ENCODE data around the gene CLOCK.

Gene CLOCK

GRCh38 chr4:55393461-55394320 is 153.0 kb downstream of the CLOCK start:
- no peak overlapping the region for H2AK5ac ChIP-seq (ENCODE audit: low read length)
- no peaks in the 10 kb centered on the region for H3K4me1 ChIP-seq (ENCODE audit: control insufficient read depth, low read depth, low read length)
- no peaks in the 10 kb centered on the region for H3K79me1 ChIP-seq (ENCODE audit: low read length)
- no peak overlapping the region for H3K56ac ChIP-seq (ENCODE audit: low read length)
- no peaks in the 10 kb centered on the region for H3K27me3 ChIP-seq (ENCODE audit: insufficient read depth, low read length, poor library complexity)
- no peak overlapping the region for H3K4ac ChIP-seq (ENCODE audit: low read depth, low read length)
- no peak overlapping the region for H3K23ac ChIP-seq (ENCODE audit: low read length)
- no peak overlapping the region for H4K8ac ChIP-seq (ENCODE audit: low read depth, low read length)
- no peak overlapping the region for H3K27ac ChIP-seq (ENCODE audit: low read depth, low read length)
- H2BK120ac ChIP-seq (ENCODE audit: low read depth, low read length) = no peak overlapping the region
- no peak overlapping the region for H4K5ac ChIP-seq (ENCODE audit: low read length)
- no peak overlapping the region for H3K9ac ChIP-seq (ENCODE audit: low read length)
- no peak overlapping the region for H3K18ac ChIP-seq (ENCODE audit: low read length)
- H3K36me3 ChIP-seq (ENCODE audit: control insufficient read depth, insufficient read depth, low read length) = no peaks in the 10 kb centered on the region
- H3K4me2 ChIP-seq (ENCODE audit: low read length) = no peak overlapping the region
- H2BK15ac ChIP-seq (replicated peaks; ENCODE audit: low read depth) = no peak overlapping the region
- no peak for DNase-seq
- peaks cover 29% of the 10 kb centered on the region for H3K79me2 ChIP-seq (ENCODE audit: control insufficient read depth, insufficient read depth, low read length)
- no CpG with 5 or more reads among the region's 4 CpGs for WGBS (ENCODE audit: extremely low coverage, insufficient coverage, low lambda C conversion rate)
- H3K4me3 ChIP-seq (ENCODE audit: low read length) = no peak overlapping the region
- no peak overlapping the region for H2BK5ac ChIP-seq (ENCODE audit: low read length)

- Histone ChIP-seq H3K23ac (ENCODE audit: low read length) (no peak overlapping the region), H3K4me2 (ENCODE audit: low read length) (no peak overlapping the region), H4K5ac (ENCODE audit: low read length) (no peak overlapping the region), H3K27ac (ENCODE audit: low read depth, low read length) (no peak overlapping the region), H2BK15ac (replicated peaks; ENCODE audit: low read depth) (no peak overlapping the region), H2BK120ac (ENCODE audit: low read depth, low read length) (no peak overlapping the region), H3K18ac (ENCODE audit: low read length) (no peak overlapping the region), H3K9ac (ENCODE audit: low read length) (no peak overlapping the region), H3K56ac (ENCODE audit: low read length) (no peak overlapping the region), H3K36me3 (ENCODE audit: control insufficient read depth, insufficient read depth, low read length) (no peaks in the 10 kb centered on the region), H3K27me3 (ENCODE audit: insufficient read depth, low read length, poor library complexity) (no peaks in the 10 kb centered on the region), H3K4me1 (ENCODE audit: control insufficient read depth, low read depth, low read length) (no peaks in the 10 kb centered on the region), H3K4me3 (ENCODE audit: low read length) (no peak overlapping the region), H3K4ac (ENCODE audit: low read depth, low read length) (no peak overlapping the region), H2BK5ac (ENCODE audit: low read length) (no peak overlapping the region), H3K79me2 (ENCODE audit: control insufficient read depth, insufficient read depth, low read length) (no peaks in the 10 kb centered on the region), H2AK5ac (ENCODE audit: low read length) (no peak overlapping the region), H4K8ac (ENCODE audit: low read depth, low read length) (no peak overlapping the region), H3K79me1 (ENCODE audit: low read length) (no peaks in the 10 kb centered on the region)
- DNase-seq = no peak
- no CpG with 5 or more reads among the region's 2 CpGs for WGBS (ENCODE audit: extremely low coverage, insufficient coverage, low lambda C conversion rate)
Observed at GRCh38 chr4:55386840-55387239, 159.9 kb downstream of the CLOCK start.

- Histone ChIP-seq H4K5ac (ENCODE audit: low read length) (no peak overlapping the region), H3K9ac (ENCODE audit: low read length) (no peak overlapping the region), H4K8ac (ENCODE audit: low read depth, low read length) (no peak overlapping the region), H3K27me3 (ENCODE audit: insufficient read depth, low read length, poor library complexity) (no peaks in the 10 kb centered on the region), H2BK15ac (replicated peaks; ENCODE audit: low read depth) (no peak overlapping the region), H3K79me1 (ENCODE audit: low read length) (no peaks in the 10 kb centered on the region), H2BK5ac (ENCODE audit: low read length) (no peak overlapping the region), H3K36me3 (ENCODE audit: control insufficient read depth, insufficient read depth, low read length) (no peaks in the 10 kb centered on the region), H3K4me3 (ENCODE audit: low read length) (no peak overlapping the region), H3K4ac (ENCODE audit: low read depth, low read length) (no peak overlapping the region), H2BK120ac (ENCODE audit: low read depth, low read length) (no peak overlapping the region), H2AK5ac (ENCODE audit: low read length) (no peak overlapping the region), H3K56ac (ENCODE audit: low read length) (no peak overlapping the region), H3K23ac (ENCODE audit: low read length) (no peak overlapping the region), H3K4me1 (ENCODE audit: control insufficient read depth, low read depth, low read length) (no peaks in the 10 kb centered on the region), H3K79me2 (ENCODE audit: control insufficient read depth, insufficient read depth, low read length) (no peaks in the 10 kb centered on the region), H3K4me2 (ENCODE audit: low read length) (no peak overlapping the region), H3K18ac (ENCODE audit: low read length) (no peak overlapping the region), H3K27ac (ENCODE audit: low read depth, low read length) (no peak overlapping the region)
- DNase-seq = peak; percentile 78
Observed at GRCh38 chr4:55386073-55386472, 160.6 kb downstream of the CLOCK start.

- H3K27me3 ChIP-seq (ENCODE audit: insufficient read depth, low read length, poor library complexity) = no peaks in the 10 kb centered on the region
- H2BK15ac ChIP-seq (replicated peaks; ENCODE audit: low read depth) = no peak overlapping the region
- no peak overlapping the region for H3K27ac ChIP-seq (ENCODE audit: low read depth, low read length)
- H3K79me2 ChIP-seq (ENCODE audit: control insufficient read depth, insufficient read depth, low read length) = no peaks in the 10 kb centered on the region
- no peak overlapping the region for H3K56ac ChIP-seq (ENCODE audit: low read length)
- no peak overlapping the region for H2BK120ac ChIP-seq (ENCODE audit: low read depth, low read length)
- no peak overlapping the region for H3K18ac ChIP-seq (ENCODE audit: low read length)
- H3K23ac ChIP-seq (ENCODE audit: low read length) = no peak overlapping the region
- no peaks in the 10 kb centered on the region for H3K36me3 ChIP-seq (ENCODE audit: control insufficient read depth, insufficient read depth, low read length)
- no peak overlapping the region for H3K4ac ChIP-seq (ENCODE audit: low read depth, low read length)
- WGBS (ENCODE audit: extremely low coverage, insufficient coverage, low lambda C conversion rate) = no CpG with 5 or more reads among the region's 3 CpGs
- no peaks in the 10 kb centered on the region for H3K79me1 ChIP-seq (ENCODE audit: low read length)
- H3K4me1 ChIP-seq (ENCODE audit: control insufficient read depth, low read depth, low read length) = no peaks in the 10 kb centered on the region
- H2AK5ac ChIP-seq (ENCODE audit: low read length) = no peak overlapping the region
- H3K4me2 ChIP-seq (ENCODE audit: low read length) = no peak overlapping the region
- no peak overlapping the region for H3K9ac ChIP-seq (ENCODE audit: low read length)
- no peak for DNase-seq
- no peak overlapping the region for H2BK5ac ChIP-seq (ENCODE audit: low read length)
- no peak overlapping the region for H3K4me3 ChIP-seq (ENCODE audit: low read length)
- no peak overlapping the region for H4K8ac ChIP-seq (ENCODE audit: low read depth, low read length)
- H4K5ac ChIP-seq (ENCODE audit: low read length) = no peak overlapping the region
Observed at GRCh38 chr4:55385201-55385649, 161.5 kb downstream of the CLOCK start.

GRCh38 chr4:55382488-55383003 is 164.2 kb downstream of the CLOCK start:
- H3K79me2 ChIP-seq (ENCODE audit: control insufficient read depth, insufficient read depth, low read length) = no peaks in the 10 kb centered on the region
- no peak overlapping the region for H3K23ac ChIP-seq (ENCODE audit: low read length)
- no peak overlapping the region for H3K9ac ChIP-seq (ENCODE audit: low read length)
- no peak overlapping the region for H3K4me2 ChIP-seq (ENCODE audit: low read length)
- DNase-seq = no peak
- H2BK120ac ChIP-seq (ENCODE audit: low read depth, low read length) = no peak overlapping the region
- no peaks in the 10 kb centered on the region for H3K36me3 ChIP-seq (ENCODE audit: control insufficient read depth, insufficient read depth, low read length)
- no peak overlapping the region for H3K18ac ChIP-seq (ENCODE audit: low read length)
- no peak overlapping the region for H3K4ac ChIP-seq (ENCODE audit: low read depth, low read length)
- H2AK5ac ChIP-seq (ENCODE audit: low read length) = no peak overlapping the region
- H3K27me3 ChIP-seq (ENCODE audit: insufficient read depth, low read length, poor library complexity) = no peaks in the 10 kb centered on the region
- no peak overlapping the region for H4K8ac ChIP-seq (ENCODE audit: low read depth, low read length)
- H3K56ac ChIP-seq (ENCODE audit: low read length) = no peak overlapping the region
- H4K5ac ChIP-seq (ENCODE audit: low read length) = no peak overlapping the region
- WGBS (ENCODE audit: extremely low coverage, insufficient coverage, low lambda C conversion rate) = no CpG with 5 or more reads among the region's 3 CpGs
- H3K4me1 ChIP-seq (ENCODE audit: control insufficient read depth, low read depth, low read length) = no peaks in the 10 kb centered on the region
- H3K79me1 ChIP-seq (ENCODE audit: low read length) = no peaks in the 10 kb centered on the region
- H2BK15ac ChIP-seq (replicated peaks; ENCODE audit: low read depth) = no peak overlapping the region
- no peak overlapping the region for H2BK5ac ChIP-seq (ENCODE audit: low read length)
- no peak overlapping the region for H3K4me3 ChIP-seq (ENCODE audit: low read length)
- H3K27ac ChIP-seq (ENCODE audit: low read depth, low read length) = no peak overlapping the region

All from mesendoderm (in vitro differentiated cells).